Neural crest cell (in vitro differentiated cells): ENCODE results near the gene VIM. TPM values are rescaled to one million over a fixed set of nuclear protein-coding genes. Genes with fewer than 3 reads are reported as not detected.

Experiments
- DNase-seq: peaks from one replicate; pipeline ENCODE4 v3.0.0; 2021; ENCODE audit warnings: low read depth, mixed read lengths, low spot score
- H3K27ac Mint-ChIP-seq: one replicate; pipeline ENCODE4 v1.8.0; 2021; ENCODE audit warnings: mild to moderate bottlenecking, mixed read lengths; ENCODE audit not compliant: unreplicated experiment
- H3K27me3 Mint-ChIP-seq: 2 replicates; pipeline ENCODE4 v1.8.0; 2021; ENCODE audit warnings: low read depth, mild to moderate bottlenecking, mixed read lengths
- H3K36me3 Mint-ChIP-seq: 2 replicates; pipeline ENCODE4 v1.8.0; 2021; ENCODE audit warnings: low read depth, mild to moderate bottlenecking, mixed read lengths
- H3K4me1 Mint-ChIP-seq: 2 replicates; pipeline ENCODE4 v1.8.0; 2021; ENCODE audit warnings: mixed read lengths
- H3K4me3 Mint-ChIP-seq: one replicate; pipeline ENCODE4 v1.8.0; 2021; ENCODE audit warnings: mild to moderate bottlenecking, mixed read lengths
- H3K9me3 Mint-ChIP-seq: 2 replicates; pipeline ENCODE4 v1.8.0; 2021; ENCODE audit warnings: mixed read lengths
- total RNA-seq: library from RNA; stranded (reverse); gene quantifications from 2 replicates; pipeline ENCODE4 v1.2.1, GENCODE V29; 2021
- TF ChIP-seq, protein P1 (sequence below): fragments of 200-600 bp; sonication (generic); conservative IDR thresholded peaks from 2 replicates; pipeline ENCODE4 v1.5.0; 2021; ENCODE audit warnings: antibody characterized with exemption, mild to moderate bottlenecking

VIM gene
- total RNA-seq, 1 donor from 2014 or later, result 1,786 TPM

DNA sequence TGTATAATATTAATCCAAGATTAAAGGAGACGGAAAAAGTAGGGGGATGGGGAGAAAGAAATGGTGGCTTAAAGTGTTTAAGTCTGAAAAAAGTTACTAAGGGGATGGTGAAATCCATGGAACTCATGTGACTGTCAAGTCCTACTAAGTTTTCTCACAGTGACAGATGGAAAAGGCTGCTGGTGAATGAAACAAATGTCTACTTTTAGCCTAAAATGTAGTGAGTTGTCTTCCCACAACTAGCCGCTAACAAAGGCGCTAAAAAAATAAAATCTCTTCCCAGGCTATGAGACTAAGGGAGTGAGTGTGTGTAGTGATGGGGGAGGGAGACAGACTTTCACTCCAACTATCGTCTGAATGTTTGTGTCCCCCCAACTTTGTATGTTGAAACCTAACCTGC lies 12.6 kb downstream of the VIM start:
- Mint-ChIP-seq H3K27ac (no peak overlapping the region), H3K4me1 (peaks cover 23% of the 10 kb centered on the region), H3K4me3 (no peak overlapping the region)

DNA sequence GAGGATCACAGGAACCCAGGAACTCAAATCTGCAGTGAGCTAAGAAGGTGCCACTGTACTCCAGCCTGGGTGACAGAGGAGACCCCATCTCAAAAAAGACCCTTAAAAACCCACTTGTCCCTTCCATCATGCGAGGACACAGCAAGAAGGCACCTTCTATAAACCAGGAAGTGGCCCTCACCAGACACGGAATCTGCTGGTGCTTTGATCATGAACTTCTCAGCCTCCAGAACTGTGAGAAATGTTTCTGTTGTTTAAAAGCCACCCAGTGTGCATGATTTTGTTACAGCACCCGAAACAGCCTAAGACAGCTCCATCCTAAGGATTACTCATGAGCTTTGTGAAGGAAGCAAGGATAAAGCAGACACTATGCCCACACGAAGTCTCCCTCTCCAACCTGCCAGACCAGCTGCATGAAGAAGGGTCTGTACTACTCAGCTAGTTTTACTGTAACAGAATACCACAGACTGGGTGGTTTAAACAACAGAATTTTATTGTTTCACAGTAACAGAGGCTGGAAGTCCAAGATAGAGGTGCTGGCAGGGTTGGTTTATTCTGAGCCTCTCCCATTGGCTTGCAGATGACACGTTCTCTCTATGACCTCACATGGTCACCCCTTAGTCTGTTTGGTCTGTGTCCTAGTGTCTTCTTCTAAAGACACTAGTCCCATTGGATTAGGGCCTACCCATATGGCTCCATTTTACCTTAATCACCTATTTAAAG lies 13.7 kb downstream of the VIM start:
- H3K4me3 Mint-ChIP-seq, result no peak overlapping the region
- TF ChIP-seq, protein P1, sequence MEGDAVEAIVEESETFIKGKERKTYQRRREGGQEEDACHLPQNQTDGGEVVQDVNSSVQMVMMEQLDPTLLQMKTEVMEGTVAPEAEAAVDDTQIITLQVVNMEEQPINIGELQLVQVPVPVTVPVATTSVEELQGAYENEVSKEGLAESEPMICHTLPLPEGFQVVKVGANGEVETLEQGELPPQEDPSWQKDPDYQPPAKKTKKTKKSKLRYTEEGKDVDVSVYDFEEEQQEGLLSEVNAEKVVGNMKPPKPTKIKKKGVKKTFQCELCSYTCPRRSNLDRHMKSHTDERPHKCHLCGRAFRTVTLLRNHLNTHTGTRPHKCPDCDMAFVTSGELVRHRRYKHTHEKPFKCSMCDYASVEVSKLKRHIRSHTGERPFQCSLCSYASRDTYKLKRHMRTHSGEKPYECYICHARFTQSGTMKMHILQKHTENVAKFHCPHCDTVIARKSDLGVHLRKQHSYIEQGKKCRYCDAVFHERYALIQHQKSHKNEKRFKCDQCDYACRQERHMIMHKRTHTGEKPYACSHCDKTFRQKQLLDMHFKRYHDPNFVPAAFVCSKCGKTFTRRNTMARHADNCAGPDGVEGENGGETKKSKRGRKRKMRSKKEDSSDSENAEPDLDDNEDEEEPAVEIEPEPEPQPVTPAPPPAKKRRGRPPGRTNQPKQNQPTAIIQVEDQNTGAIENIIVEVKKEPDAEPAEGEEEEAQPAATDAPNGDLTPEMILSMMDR, result no peak
- DNase-seq, result no peak
- peaks cover 13% of the 10 kb centered on the region for H3K36me3 Mint-ChIP-seq
- H3K9me3 Mint-ChIP-seq, result peaks cover 8% of the 10 kb centered on the region
- H3K27ac Mint-ChIP-seq, result no peak overlapping the region
- H3K4me1 Mint-ChIP-seq, result peaks cover 11% of the 10 kb centered on the region
- H3K27me3 Mint-ChIP-seq, result no peaks in the 10 kb centered on the region

More for the DNA sequence above, 12.6 kb downstream of the VIM start:
- Mint-ChIP-seq H3K9me3 (no peaks in the 10 kb centered on the region), H3K36me3 (peaks cover 19% of the 10 kb centered on the region), H3K27me3 (no peaks in the 10 kb centered on the region)
- TF ChIP-seq, protein P1, result no peak
- no peak for DNase-seq

DNA sequence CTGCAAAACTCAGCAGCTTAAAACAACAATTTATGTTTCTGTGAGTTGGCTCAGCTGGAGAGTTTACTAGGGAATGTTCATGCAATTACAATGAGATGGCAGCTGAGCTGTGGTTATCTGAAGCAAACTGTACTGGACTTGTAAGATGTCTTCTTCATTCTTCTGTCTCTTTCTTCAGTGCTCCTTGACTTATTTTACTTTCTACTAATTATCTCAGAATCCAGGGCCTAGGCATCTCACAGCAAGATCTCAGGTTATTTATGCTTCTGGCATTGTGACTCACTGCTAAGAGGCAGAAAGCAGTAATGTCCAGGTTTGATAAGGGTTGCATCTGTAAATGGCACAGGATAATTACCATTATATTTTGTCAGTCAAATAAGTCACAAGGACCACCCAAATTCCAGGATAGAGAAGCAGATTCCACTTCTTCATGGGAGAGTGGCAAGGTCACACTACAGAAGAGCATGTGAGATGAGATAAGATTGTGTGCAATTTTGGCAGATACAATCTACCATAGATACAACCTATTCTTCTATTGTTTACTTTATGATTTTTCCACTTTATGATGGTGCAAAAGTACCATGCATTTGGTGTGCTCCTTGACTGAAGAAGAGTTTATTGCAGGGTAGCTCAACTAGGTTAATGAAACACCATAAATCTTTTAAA lies 16.8 kb downstream of the VIM start:
- H3K4me1 Mint-ChIP-seq, result no peaks in the 10 kb centered on the region
- TF ChIP-seq, protein P1, result no peak
- H3K9me3 Mint-ChIP-seq, result peaks cover 8% of the 10 kb centered on the region
- no peak for DNase-seq
- H3K36me3 Mint-ChIP-seq, result peaks cover 6% of the 10 kb centered on the region
- no peaks in the 10 kb centered on the region for H3K27me3 Mint-ChIP-seq
- H3K4me3 Mint-ChIP-seq, result no peak overlapping the region
- no peak overlapping the region for H3K27ac Mint-ChIP-seq

GRCh38 chr10:17247210-17247609 lies 19.2 kb downstream of the VIM start:
- DNase-seq, result no peak
- no peak overlapping the region for H3K4me3 Mint-ChIP-seq

DNA sequence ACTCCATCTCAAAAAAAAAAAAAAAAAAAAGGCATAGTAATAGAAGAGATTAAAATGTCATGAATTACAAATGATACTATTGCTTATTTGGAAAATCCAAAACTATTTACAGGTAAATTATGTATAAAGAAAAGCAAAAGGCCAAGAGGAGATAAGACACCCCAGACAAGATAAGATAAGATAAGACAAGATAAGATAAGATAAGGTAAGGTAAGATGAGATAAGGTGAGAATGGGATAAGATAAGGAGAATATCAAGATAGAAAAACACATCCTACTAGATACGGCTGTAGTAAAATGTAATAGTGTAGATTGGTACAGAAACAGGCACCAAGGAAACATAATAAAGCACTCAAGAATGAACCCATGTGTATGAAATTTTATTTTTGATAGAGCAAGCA lies 20.9 kb downstream of the VIM start:
- DNase-seq, result no peak
- Mint-ChIP-seq H3K9me3 (peaks cover 11% of the 10 kb centered on the region), H3K27me3 (no peaks in the 10 kb centered on the region), H3K4me1 (no peaks in the 10 kb centered on the region), H3K36me3 (peaks cover 5% of the 10 kb centered on the region), H3K4me3 (no peak overlapping the region), H3K27ac (no peak overlapping the region)
- TF ChIP-seq, protein P1, result no peak

More at GRCh38 chr10:17247210-17247609, 19.2 kb downstream of the VIM start:
- H3K27me3 Mint-ChIP-seq, result no peaks in the 10 kb centered on the region
- no peak overlapping the region for H3K27ac Mint-ChIP-seq
- peaks cover 5% of the 10 kb centered on the region for H3K36me3 Mint-ChIP-seq
- no peaks in the 10 kb centered on the region for H3K4me1 Mint-ChIP-seq
- TF ChIP-seq, protein P1, result no peak
- H3K9me3 Mint-ChIP-seq, result peaks cover 11% of the 10 kb centered on the region
